Measurements from ENCODE around the gene ETV3. TPM values are rescaled to one million over a fixed set of nuclear protein-coding genes. Genes with fewer than 3 reads are reported as not detected.

The ETV3 gene
- total RNA-seq, 1 donor: 17.0 TPM

DNA sequence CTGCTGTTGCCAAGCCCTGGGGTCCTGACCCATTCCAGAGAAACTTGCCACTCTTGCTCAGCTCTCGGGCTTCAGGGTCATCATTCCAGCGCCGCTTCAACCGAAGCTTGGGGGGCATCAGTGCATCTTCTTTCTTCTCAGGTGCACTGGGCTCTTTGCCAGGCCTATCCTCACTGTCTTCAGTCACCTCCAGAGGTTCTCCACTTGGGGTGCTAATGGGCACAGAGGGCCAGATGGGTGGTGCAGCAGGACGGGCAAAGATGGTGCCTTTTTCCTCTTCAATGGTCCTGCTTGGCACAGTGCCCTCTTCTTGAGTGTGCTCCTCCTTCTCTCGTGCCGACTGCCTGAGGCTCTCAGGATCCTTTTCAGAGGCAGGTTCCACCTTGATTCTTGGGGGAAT is 13.3 kb downstream of the ETV3 start:
- no peak overlapping the region for H3K4me3 ChIP-seq (ENCODE audit: low read depth, low read length)
- TF ChIP-seq, protein P1, sequence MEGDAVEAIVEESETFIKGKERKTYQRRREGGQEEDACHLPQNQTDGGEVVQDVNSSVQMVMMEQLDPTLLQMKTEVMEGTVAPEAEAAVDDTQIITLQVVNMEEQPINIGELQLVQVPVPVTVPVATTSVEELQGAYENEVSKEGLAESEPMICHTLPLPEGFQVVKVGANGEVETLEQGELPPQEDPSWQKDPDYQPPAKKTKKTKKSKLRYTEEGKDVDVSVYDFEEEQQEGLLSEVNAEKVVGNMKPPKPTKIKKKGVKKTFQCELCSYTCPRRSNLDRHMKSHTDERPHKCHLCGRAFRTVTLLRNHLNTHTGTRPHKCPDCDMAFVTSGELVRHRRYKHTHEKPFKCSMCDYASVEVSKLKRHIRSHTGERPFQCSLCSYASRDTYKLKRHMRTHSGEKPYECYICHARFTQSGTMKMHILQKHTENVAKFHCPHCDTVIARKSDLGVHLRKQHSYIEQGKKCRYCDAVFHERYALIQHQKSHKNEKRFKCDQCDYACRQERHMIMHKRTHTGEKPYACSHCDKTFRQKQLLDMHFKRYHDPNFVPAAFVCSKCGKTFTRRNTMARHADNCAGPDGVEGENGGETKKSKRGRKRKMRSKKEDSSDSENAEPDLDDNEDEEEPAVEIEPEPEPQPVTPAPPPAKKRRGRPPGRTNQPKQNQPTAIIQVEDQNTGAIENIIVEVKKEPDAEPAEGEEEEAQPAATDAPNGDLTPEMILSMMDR (IDR thresholded peaks at IDR 0.05; ENCODE audit: insufficient read depth, low read length): no peak
- no peak for DNase-seq (ENCODE audit: low read depth)

DNA sequence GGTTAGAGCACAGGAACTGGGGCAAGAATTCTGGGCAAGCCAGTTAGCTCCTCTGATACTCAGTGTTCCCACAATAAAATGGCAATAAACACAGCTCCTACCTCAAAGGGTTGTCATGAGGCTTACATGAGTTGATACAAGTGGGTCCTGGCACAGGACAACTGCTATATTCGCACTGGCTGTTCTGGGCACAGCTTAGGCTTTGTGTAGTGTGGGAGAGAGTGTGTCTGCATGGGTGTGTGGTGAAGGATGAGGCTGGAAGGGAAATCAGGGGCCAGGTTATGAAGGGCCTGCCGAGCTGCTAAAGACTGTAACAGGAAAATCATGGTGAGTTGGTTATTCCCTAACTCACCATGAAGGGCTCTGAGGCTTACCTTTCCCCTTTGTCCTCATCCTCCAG is 18.7 kb downstream of the ETV3 start:
- DNase-seq (ENCODE audit: low read depth): no peak
- TF ChIP-seq, protein P1 (IDR thresholded peaks at IDR 0.05; ENCODE audit: insufficient read depth, low read length): no peak

DNA sequence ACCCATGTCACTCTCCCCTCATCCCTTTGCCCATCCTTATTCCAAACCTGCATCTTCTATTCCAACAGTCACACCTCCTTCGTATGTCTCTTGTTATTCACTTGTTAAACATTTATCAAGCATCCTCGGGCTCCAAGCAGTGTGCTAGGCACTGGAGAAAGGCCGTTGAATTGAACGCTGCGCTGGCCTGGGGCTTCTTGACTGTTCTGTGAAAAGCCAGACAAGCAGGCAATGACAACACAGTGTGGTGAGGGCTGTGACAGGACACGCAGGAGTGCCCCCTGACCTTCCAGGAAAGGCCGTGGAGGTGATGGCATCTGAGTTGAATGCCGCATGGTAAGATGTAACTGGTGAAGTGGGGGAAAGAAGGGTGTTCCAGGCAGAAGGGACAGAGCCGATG is 19.2 kb downstream of the ETV3 start:
- DNase-seq (ENCODE audit: low read depth): no peak
- TF ChIP-seq, protein P1 (IDR thresholded peaks at IDR 0.05; ENCODE audit: insufficient read depth, low read length): no peak
- no peak overlapping the region for H3K4me3 ChIP-seq (ENCODE audit: low read depth, low read length)

More for the DNA sequence above, 18.7 kb downstream of the ETV3 start:
- no peak overlapping the region for H3K4me3 ChIP-seq (ENCODE audit: low read depth, low read length)

DNA sequence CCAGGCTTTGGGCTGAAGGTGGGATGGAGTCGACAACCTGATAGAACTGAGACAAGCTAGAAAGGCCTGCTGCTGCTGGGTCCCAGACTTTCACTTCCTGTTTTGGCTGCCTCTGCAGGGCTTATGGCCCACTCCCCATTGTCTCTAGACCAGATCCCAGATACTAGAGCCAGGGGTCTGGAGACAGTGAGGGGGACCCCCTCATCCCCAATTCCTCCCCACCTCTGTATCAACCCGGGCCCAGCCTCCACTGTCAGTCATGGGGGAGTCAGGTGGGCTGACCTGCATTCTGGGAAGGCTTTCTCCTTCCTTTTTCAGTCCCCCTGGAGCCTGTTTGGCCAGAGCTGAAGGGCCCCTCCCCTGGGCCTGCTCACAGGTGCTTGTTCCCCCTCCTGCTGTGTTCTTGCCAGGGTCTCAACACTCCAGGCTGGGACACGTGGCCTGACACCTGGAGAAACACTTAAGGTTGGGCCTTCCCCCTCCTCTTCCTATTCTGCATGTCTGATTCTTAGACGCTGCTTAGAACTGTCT is 20.6 kb downstream of the ETV3 start:
- TF ChIP-seq, protein P1 (IDR thresholded peaks at IDR 0.05; ENCODE audit: insufficient read depth, low read length): no peak
- no peak for DNase-seq (ENCODE audit: low read depth)
- no peak overlapping the region for H3K4me3 ChIP-seq (ENCODE audit: low read depth, low read length)

DNA sequence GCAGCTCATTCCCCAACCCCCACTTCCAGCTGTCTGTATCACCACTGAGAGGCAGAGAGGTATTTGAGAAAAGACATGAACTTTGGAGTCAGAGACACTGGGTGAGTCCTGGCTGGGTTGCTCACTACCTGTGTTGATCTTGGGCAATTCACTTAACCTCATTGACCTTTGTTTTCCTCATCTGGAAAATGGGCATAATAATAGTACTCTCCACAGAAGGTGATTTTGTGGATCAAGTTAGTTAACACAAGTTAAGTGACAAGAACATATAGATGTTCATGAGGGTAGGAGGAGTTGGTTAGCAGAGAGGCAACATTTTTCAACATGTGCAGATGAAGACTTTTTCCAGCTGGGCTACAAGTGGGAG is 21.5 kb downstream of the ETV3 start:
- DNase-seq (ENCODE audit: low read depth): no peak
- H3K4me3 ChIP-seq (ENCODE audit: low read depth, low read length): no peak overlapping the region
- TF ChIP-seq, protein P1 (IDR thresholded peaks at IDR 0.05; ENCODE audit: insufficient read depth, low read length): no peak

DNA sequence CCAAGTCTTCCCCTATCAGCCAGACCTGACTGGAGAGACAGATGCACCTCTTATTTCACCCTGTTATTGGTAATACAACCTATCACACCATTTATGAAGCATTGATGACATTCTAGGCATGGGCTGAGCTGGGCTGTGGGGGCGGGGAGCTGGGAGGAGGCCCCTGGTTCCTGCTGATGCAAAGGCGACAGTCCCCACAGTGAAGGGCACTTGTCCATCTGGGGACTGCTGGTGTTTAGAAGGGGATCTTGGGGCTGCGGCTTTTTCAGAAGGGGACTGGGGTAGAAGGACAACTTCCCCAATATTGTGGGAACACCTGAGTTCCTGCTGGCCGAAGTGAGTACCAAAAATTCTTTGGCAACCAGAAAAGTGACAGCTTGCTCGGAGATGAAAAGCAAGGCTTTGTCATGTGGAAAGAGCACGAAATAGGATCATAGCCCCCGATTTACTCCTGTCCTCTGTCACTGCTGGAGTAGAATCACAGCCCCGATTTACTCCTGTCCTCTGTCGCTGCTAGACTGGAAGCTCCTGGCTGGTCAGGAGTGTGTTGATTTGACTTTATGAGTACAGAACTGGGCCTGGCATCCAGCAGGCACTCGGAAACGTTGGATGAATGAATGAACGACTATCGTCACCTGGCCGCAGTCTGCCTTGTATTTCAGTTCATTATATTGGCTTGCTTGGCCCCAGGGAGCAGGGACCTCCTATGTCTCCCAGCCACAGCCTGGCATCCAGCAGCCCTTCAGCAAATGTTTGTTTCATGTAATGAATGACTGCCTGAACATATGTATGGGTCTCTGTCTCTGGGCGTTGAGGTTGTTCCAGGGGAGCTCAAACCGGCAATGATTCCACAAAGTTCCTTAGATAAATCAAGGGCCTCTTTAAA is 22.1 kb downstream of the ETV3 start:
- DNase-seq (ENCODE audit: low read depth): no peak
- H3K4me3 ChIP-seq (ENCODE audit: low read depth, low read length): no peak overlapping the region
- TF ChIP-seq, protein P1 (IDR thresholded peaks at IDR 0.05; ENCODE audit: insufficient read depth, low read length): no peak
